CD4-positive, alpha-beta T cell treated with Interferon alpha-2 for 1 hour (primary cell): Measurements from ENCODE around the gene RUVBL1.

Experiments used
- DNase-seq, 2 donors: peaks; one replicate each; pipeline ENCODE4 v3.0.0-alpha.2; 2020 to 2022

Gene RUVBL1

DNA sequence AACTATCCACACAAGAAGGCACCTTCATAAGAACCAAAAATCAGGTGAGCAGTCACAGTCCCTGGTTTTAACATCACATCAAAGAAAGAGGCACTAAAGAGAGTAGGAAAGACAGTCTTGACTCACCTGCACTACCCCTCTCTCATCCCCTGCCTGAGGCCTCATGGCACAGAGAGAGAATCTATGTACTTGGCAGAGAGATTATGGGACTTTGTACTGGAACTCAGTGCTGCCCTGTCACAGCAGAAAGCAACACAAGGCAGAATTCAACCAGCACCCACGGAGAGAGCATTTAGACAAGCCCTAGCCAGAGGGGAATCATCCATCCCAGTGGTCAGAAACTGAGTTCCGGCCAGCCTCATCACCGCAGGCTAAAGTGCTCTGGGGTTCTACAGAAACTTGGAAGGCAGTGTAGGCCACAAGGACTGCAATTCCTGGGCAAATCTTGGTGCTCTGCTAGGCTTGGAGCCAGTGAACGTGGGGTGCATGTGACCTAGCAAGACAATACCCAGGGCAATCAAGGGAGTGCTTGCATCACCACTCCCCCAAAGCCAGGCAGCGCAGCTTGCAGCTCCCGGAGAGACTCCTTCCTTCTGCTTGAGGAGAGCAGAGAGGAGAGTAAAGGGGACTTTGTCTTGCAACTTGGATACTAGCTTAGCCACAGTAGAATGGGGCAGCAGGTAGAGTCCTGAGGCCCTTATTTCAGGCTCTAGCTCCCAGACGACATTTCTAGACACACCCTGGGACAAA is 8.5 kb upstream of the RUVBL1 start:
- DNase-seq = no peak

DNA sequence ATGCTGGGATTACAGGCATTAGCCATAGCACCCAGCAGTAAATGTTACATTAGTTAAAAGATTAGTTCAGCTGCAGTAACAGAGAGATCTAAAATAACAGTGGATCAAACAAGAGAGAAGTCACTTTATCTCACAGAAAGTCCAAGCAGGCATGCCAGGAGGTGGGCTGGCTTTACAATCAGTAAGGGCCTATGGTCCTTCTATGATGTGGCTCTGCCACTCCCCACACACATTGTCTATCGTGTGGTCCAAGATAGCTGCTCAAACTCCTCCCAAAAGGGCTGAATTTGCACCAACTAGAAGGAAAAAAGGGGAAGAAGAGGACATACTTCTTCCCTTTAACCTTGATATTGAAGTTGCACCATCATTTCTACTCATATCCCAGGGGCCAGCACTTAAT is 4.6 kb upstream of the RUVBL1 start:
- DNase-seq = no peak

DNA sequence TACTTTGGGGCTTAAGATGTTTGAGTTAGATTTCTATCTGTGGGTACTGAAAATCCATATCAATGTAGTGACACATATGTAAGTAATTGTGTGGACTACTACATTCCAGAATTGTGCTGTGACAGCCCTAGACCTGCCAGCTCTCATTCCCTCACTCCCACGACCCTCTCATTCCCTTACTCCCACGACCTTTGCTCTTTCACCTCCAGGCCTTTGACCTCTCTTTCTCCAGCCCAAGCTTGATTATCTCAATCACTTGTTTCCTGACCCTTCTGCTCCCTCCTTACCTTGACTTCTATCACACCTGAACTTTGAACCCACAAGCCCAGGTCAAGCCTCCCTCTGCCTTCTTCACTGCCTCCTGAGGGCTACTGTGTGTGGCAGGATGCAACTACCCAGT is 3.6 kb upstream of the RUVBL1 start:
- no peak for DNase-seq

DNA sequence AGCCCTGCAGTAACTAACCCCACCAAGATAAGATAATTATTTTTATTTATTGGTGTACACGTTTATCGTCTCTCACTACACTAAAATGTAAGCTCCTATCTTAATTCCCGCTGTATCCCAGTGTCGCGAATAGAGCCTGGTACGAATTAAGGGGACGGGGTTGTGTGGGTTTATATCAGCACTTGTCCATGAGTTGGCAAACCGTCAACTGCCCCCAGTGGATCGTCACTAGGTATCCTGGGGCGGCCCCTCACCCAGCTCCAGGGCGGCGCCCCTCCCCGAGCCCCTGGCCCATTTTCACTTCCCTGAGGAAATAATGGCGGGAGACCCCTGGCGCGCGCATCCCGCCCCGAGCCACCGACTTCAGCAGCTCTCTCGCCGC is 465 bp downstream of the RUVBL1 start:
- no peak for DNase-seq

DNA sequence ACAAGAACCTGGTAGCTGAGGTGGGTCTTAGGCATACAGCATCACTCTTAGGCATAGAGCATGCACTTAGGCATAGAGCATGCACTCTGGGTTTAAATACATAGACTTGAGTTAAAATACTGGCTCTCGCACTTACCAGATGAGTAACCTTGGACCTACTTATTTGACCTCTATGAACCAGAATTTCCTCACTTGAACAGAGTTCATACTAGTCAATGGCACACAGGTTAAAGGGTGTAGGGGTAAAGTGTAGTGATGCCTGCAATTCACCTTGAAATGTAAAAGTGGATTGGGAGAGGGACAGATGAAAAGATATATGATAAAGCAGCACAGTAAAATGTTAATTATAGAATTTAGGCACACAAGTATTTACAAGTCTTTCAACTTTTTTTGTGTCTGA is 1.6 kb downstream of the RUVBL1 start:
- no peak for DNase-seq

DNA sequence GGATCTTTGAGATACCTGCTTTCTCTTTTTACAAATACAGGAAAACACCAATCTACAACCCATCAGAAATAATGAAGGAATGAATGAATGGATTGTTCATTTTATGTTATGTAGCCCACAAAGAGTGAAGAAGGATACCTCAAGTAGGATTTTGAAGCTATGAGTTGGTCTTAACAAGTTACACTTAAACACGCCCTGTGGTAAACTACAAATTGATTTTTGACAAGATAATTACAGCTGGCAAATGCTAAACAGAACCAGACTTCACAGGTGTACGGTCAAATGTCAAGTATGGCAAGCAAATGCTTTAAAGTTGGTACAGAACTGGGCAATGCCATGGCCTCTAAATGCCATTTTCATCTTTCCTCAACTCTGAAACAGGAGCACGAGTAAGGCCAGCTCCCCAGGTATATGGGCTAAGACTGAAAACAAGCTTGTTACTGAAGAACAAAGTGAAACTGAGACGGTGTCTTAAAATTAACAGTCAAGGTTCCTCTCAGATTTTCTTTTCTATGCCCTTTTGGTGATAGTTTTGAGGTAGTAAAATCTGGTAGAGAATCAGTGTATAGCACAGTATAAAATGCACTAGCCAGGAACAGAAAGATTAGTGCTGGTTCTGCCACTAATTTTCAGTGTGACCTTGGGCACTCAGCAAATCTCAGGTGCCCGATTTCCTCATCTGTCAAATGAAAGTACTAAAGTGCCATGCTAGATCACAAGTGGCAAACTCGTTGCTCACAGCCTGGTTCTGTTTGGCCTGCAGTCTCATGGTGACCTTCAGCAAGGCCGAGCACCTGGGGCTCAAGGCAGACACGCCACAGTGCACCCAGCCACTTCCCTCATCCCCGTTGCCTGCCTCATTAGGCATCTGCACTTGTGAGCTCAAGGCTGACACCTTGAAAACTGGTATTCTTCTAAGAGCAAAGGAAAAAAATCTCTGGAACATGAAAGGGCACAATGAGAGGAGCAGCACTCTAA is 9.5 kb downstream of the RUVBL1 start:
- no peak for DNase-seq

DNA sequence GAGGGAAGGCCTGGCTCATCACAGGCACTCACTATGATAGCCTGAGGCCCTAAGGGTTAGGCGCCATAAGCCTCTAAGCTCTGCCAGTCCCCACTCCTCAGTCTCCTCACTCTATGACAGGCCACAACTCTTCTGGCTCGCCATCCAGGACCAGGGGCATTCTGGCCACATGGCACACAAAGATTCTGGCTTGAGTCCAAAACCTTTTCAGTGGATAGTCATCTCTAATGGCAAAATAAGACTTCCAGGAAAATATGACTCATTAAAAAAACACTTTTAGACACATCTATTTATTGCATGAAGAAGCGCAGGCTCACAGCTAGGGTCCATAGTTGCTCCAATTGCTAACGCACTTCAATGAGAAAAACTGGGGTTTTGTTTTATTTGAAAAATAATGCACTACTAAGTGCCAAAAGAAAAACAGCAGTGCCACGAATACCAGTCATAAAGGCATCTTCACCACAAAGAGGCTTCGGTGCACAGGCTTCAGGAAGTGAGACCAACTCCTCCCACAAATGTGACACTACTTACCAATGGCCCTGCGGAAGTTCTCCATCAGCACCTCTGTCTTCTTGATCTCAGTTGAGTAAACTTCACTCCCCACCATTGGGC is 11.1 kb downstream of the RUVBL1 start:
- peak; percentile 35 to 74 for DNase-seq

DNA sequence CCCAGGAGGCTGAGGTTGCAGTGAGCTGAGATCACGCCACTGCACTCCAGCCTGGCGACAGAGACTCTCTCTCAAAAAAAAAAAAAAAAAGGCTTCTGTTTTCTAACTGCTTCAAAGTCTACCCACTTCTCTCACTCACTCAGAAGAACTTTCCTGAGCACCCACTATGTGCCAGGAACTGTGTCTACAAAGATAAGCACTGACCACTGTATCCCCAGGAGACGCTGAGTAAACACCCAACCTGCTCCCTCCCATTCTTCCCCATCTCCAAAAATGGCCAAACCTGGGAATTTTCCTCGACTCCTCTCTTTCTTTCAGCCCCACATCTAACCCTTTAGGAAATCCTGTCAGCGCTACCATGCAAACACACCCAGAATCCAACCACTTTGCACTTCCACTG is 12.5 kb downstream of the RUVBL1 start:
- DNase-seq = no peak

DNA sequence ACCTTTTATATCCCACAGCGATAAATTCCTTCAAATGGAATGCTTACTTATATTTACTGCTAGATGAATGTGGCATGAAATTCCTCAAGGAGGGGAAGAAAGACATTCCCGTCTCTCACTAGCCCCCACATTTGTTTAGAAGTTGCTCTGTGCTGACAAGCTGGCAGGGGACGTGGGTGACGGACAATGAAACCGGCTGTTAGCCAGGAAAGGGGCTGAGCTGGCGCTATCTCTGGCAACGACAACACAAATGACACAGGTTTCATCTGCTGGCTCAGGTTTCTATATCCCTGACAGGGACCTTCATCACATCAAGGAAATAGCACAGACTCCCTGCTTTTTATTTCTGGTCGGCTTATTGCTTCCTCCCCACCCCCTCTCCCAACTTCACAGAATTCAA is 15.8 kb downstream of the RUVBL1 start:
- DNase-seq = no peak

DNA sequence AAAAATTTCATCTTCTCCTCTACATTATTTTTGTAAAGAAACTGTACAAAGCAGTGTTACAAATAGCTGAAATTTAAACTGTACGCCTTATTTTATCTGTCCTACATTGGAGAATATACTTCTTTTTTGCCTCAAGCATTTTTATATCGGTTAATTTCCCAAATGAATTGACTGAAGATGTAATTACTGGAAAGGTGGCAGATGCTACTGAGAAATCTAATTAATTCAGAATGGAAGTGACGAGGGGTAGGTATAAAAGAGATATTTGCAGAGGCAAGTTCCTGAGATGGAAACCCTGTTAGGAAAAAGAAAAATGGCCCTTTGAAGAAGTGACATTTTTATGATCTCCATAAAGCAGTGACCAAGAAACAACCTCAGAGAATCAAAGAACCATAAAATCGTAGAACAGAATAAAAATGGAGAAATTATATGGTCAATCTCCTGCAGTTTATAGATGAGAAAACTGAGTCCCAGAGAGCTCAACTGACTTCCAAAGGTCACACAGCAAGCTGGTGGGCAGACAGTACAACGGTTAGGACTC is 20.4 kb downstream of the RUVBL1 start:
- no peak for DNase-seq

DNA sequence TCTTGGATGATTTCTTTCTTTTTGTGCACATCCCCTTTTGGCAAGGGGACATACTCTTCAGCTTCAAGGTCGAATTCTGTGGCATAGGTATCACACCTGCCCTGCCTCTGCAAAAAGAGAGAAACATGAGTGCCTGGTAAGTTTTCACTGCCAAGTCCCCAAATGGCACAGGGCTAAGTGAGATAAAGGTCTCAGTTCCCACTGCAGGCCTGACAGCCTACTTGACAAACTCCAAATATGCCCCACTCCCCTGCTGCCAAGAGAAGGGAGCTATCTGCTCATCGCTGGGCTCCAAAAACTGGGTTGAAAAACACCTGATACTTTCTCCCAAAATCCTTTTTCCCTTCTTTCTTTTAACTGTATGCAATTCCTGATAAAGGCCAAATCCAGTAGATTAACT is 23.0 kb downstream of the RUVBL1 start:
- DNase-seq = no peak

DNA sequence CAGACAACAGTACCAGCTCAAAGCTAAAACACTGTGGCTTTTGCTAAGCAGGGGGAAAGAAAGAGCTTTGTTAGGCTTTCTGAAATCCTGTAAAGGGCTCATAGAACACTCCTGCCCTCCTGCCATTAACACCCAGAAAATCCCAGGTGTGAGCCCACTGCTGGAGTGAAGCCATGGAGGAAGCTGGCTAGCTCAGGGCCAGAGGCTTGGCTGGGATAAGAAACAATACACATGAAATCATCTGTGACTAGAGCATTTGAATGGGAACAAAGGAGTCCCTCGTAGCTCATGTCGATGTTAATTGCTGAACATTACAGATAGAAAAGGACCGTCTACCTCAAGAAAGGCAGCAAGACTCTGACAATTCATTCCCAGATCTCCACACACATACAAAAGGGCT is 23.5 kb downstream of the RUVBL1 start:
- DNase-seq = no peak

DNA sequence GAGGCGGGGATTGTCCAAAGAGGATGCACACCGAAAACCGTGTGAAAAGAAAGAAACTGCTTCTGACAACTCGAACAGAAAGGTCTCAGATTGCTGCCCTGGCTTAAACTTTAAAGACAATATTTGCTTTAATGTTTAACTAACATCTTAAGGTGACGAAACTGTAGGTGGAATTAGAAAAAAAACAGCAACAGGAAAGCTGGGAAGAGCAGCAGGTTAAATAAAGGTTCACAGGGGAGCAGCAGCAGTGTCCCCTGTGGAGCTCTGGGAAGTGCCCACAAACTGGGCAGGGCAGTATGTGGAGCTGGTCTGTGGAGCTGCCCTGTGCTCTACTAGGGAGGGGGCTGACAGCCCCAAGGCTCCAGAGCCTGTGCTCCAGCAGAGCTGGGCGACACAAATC is 25.4 kb downstream of the RUVBL1 start:
- no peak for DNase-seq

DNA sequence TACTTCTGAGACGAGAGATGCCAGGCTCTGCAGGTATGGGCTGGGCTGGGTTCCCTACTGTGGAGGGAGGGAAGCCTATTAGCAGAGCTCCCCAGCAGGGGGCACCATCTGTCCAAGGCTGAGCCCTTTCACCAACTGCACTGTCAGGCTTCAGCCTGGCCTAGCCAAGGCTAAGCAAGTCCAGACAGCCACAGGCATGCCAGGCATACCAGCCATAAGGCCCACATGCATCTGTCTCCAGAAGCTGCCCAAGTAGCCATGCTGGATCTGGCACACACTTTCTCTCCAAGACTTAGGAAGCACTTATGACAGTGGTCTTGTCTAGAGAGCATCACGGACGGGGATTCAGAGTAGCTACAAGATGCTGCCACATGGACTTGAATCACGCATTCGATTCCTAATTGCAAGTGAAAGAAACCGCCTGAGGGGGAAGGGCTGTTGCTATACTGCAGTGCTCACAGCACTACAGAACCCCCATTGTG is 28.3 kb downstream of the RUVBL1 start:
- peak; percentile 75 to 82 for DNase-seq

DNA sequence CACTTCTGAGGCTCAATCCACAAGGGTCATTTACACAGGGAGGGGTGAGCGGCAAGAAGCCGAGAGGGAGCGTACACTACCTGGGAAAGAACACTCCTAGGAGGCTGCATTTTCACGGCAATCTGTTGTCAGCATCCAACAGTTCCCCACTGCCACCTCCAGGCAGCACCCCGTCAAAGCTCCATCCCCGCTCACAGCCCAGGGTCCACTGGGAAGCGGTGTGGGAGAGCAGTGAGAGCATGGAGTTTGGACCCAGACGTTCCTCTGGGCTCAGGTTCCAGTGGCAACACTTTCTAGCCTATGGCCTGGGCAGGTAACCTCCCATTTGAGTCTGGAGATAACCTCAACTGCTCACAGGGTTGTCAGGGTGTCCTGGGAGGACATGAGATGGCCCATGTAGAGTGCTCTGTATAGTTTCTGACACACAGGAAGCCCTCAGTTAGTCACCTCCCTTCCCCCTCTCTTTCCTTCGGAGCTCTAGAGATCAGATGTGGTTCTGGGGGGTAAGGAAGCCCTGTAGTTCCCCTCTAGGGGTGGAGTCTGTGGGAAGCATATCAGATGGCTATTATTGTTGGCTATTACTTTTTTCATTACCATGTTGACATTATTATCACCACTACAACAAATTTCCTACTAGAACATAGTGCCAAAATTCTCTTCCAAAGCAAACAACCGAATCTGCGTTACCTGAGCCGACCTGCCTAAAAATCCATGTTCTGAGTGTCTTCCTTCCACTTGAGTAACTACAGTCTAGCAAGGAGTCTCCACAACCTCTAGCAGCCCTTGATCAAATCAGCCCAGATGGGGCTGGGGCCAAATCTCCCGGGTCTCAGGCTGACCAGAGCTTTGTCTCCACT is 29.1 kb downstream of the RUVBL1 start:
- DNase-seq = no peak

DNA sequence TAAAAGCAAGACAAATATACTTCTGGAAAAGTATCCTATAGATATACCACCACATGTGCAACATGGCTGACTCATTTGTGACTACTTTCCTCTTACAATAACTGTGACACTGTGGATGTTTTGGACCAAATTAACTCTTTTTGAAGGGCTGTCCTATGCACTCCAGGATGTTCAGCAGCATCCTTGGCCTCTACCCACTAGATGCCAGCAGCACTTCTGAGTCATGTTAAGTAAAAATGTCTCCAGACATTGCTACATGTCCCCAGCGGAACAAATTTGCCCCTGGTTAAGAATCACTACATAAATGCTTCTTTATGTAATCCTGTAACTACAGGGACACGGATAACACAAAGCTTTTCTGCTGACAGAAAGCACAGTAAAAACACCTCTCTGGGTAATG is 32.0 kb downstream of the RUVBL1 start:
- DNase-seq = no peak

DNA sequence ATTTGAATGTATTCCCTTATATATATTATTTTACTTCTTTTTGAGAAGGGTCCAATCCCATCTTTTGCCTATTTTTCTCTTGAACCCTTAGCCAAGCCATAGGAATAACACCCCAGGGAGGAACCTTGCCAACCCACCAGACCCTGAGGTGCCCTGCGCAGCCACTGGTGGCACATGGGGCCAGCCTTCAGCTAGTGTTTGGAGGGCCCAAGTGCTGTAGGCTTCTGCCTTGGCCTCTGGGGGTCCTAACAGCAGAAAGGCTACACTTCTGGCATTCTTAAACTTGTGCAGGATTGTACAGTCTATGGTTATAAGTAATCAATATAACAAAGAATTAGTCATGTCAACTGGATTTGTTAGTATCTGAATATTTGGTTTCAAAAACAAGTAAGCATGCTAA is 34.5 kb downstream of the RUVBL1 start:
- DNase-seq = no peak

DNA sequence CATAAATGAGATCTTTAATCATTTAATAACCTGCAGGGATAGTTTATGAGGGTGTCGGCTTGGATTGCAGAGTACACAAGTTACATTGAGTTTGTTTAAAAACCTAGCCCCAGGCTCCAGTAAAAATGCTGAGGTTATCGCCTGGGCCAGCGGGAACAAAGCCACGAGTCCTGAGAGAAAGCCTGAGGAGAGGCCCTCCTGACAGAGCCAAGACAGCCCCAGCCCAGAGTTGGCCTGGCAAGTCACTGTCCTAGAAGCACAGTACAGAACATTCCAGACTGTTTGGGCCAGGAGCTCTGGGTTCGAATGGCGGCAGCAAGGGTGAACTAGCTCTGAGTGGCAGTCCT is 39.0 kb downstream of the RUVBL1 start:
- DNase-seq = no peak

DNA sequence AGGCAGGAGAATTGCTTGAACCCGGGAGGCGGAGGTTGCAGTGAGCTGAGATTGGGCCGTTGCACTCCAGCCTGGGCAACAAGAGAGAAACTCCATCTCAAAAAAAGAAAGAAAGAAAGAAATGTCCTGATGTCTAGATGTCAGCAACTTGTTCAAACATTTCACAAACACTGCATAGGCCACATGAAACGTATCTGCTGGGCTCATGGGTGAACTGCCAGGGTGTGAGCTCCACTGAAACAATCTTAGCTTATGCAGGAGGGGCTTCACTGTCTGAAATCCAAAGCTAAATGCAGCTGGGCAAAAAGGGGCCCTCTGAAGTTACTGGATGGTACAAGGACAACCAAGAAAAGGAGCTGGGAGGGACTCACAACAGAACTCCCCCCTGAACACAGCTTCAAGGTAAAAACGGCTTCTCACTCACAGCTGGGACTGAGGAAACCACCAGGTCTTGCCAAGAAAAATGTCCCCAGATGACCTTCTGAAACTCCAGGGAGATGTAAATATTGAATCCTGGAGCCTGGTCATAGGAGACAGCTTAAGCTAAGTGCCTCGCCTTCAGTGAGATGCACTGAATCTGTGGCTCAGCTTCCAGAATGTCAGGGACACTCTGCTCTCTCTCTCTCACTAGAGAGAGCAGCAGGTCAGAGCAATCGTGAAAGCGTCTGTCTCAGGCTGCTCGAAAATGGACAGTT is 39.5 kb downstream of the RUVBL1 start:
- DNase-seq = no peak

DNA sequence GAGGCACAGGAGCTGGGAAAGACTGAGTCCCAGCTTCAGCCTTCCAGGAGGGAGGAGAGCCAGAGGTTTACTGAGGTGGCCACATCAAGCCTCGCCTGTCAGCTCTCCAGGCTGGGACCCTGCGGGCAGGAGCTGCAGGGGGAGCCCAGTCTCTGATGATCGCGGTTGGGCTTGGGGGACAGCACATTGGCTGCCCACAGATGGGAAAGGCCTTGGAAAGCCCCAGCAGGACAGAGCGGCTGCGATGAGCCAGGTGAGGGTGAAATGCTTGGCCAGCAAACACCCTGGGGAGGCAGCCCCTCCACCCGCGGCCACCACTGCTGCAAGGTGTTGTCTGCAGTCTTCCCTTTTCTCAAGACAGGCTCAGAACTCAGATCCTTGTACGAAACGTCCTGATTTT is 40.2 kb downstream of the RUVBL1 start:
- no peak for DNase-seq

DNA sequence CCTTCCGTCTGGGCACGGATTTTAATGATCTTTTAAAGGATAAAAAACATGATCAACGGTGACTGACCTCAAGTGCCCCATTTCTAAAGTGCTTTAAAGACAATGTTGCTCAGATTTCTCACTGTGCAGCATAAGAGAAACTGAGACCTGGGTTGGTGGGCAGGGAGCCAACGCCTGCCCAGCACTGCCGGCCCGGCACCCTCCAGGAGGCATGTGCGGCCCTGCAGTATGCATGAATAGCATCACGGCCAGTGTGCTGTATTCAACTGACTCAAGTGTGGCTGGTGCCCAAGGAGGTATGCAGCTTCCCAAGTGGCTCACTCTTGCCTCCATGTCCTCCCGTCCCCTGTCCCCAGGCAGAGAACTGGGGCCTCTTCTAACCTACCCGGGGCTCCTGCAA is 41.1 kb downstream of the RUVBL1 start:
- DNase-seq = no peak

DNA sequence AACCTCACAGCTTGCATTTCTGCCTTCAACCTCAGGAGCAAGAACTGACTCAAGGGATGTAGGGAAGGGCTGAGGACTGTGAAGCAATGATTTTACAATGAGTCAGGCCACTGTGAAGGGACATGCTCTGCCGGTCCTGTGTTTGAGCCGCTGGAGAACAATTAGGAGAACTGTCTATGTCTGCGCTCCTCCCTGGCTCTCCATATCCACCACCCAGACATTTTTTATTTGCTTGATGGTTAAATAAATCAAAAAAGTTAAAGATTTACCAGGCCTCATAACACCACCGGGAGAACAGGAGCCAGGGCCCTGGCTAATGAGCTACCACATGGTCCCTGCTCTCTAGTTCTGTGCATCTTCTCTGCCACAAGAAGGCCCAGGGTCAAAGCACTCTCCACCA is 41.8 kb downstream of the RUVBL1 start:
- DNase-seq = no peak
